ENCODE results near the gene SALL4. TPM values are rescaled to one million over a fixed set of nuclear protein-coding genes. Genes with fewer than 3 reads are reported as not detected.
"Not testable (repeated sequence)": the region's sequence is repeated elsewhere in the genome, so short reads cannot be mapped to it uniquely, and the experiment has no call there.

Gene SALL4
- total and polyA plus RNA-seq, 4 donors = 0.16 to 3.6 (median 1.4) TPM

GRCh38 chr20:51788822-51789221, 13.5 kb downstream of the SALL4 start:
- Histone ChIP-seq H3K4me3 (ENCODE audit: low read depth in 1 of 3, low read length in 3 of 3) (no peak overlapping the region), H3K9me3 (ENCODE audit: control insufficient read depth in 4 of 4, low read length in 3 of 4) (no peaks in the 10 kb centered on the region), H3K27ac (ENCODE audit: low read depth in 1 of 2, low read length in 2 of 2) (no peak overlapping the region), H3K4me1 (ENCODE audit: control insufficient read depth in 4 of 4, insufficient read depth in 4 of 4, low read length in 3 of 4) (no peaks in the 10 kb centered on the region), H3K36me3 (ENCODE audit: control insufficient read depth in 4 of 4, insufficient read depth in 3 of 4, low read depth in 1 of 4, low read length in 3 of 4) (peaks cover 0 to 7% (median 0%) of the 10 kb centered on the region in 4 donors), H3K9ac (ENCODE audit: low read depth in 1 of 2, low read length in 2 of 2) (no peak overlapping the region), H3K27me3 (ENCODE audit: control insufficient read depth in 4 of 4, insufficient read depth in 4 of 4, low read length in 3 of 4) (no peaks in the 10 kb centered on the region)
- no peak for TF ChIP-seq YY1 (IDR thresholded peaks at IDR 0.05)
- no peak for TF ChIP-seq TAF1 (conservative IDR thresholded peaks at IDR 0.05)
- no peak for TF ChIP-seq RXRA (IDR thresholded peaks at IDR 0.05)
- WGBS = 95% methylated on average over 14 of the region's 14 CpGs
- DNase-seq (ENCODE audit: low spot score) = no peak

- 93% methylated on average over 15 of the region's 15 CpGs for WGBS
- Histone ChIP-seq H3K4me1 (ENCODE audit: control insufficient read depth in 4 of 4, insufficient read depth in 4 of 4, low read length in 3 of 4) (no peaks in the 10 kb centered on the region), H3K36me3 (ENCODE audit: control insufficient read depth in 4 of 4, insufficient read depth in 3 of 4, low read depth in 1 of 4, low read length in 3 of 4) (peaks cover 0 to 2% (median 0%) of the 10 kb centered on the region in 4 donors), H3K27me3 (ENCODE audit: control insufficient read depth in 4 of 4, insufficient read depth in 4 of 4, low read length in 3 of 4) (no peaks in the 10 kb centered on the region), H3K9me3 (ENCODE audit: control insufficient read depth in 4 of 4, low read length in 3 of 4) (peaks cover 0 to 3% (median 2%) of the 10 kb centered on the region in 4 donors), H3K9ac (ENCODE audit: low read depth in 1 of 2, low read length in 2 of 2) (no peak overlapping the region), H3K4me3 (ENCODE audit: low read depth in 1 of 3, low read length in 3 of 3) (no peak overlapping the region), H3K27ac (ENCODE audit: low read depth in 1 of 2, low read length in 2 of 2) (no peak overlapping the region)
- no peak for DNase-seq (ENCODE audit: low spot score)
- TF ChIP-seq RAD21 (IDR thresholded peaks at IDR 0.05) = no peak
- TF ChIP-seq HNF4G (IDR thresholded peaks at IDR 0.05) = no peak
- TF ChIP-seq FOXA1 (IDR thresholded peaks at IDR 0.05) = no peak
- TF ChIP-seq GABPA (IDR thresholded peaks at IDR 0.05 in 1 of 2, conservative IDR thresholded peaks at IDR 0.05 in 1 of 2) = no peak
- no peak for TF ChIP-seq JUND (IDR thresholded peaks at IDR 0.05)
- no peak for TF ChIP-seq HNF4A (conservative IDR thresholded peaks at IDR 0.05)
- TF ChIP-seq CTCF (IDR thresholded peaks at IDR 0.05; ENCODE audit: low read depth, low read length, missing input control) = no peak
Observed at GRCh38 chr20:51784299-51784698, 18.0 kb downstream of the SALL4 start.

- not testable (repeated sequence) for H3K9me3 ChIP-seq (ENCODE audit: control insufficient read depth in 4 of 4, low read length in 3 of 4); H3K4me1 ChIP-seq (ENCODE audit: control insufficient read depth in 4 of 4, insufficient read depth in 4 of 4, low read length in 3 of 4); H3K27me3 ChIP-seq (ENCODE audit: control insufficient read depth in 4 of 4, insufficient read depth in 4 of 4, low read length in 3 of 4); H3K36me3 ChIP-seq (ENCODE audit: control insufficient read depth in 4 of 4, insufficient read depth in 3 of 4, low read depth in 1 of 4, low read length in 3 of 4); H3K27ac ChIP-seq (ENCODE audit: low read depth in 1 of 2, low read length in 2 of 2); H3K9ac ChIP-seq (ENCODE audit: low read depth in 1 of 2, low read length in 2 of 2); H3K4me3 ChIP-seq (ENCODE audit: low read depth in 1 of 3, low read length in 3 of 3); DNase-seq (ENCODE audit: low spot score)
- WGBS = 94% methylated on average over 4 of the region's 4 CpGs
Observed at GRCh38 chr20:51778229-51778759, 24.0 kb downstream of the SALL4 start.

- no peak for DNase-seq (ENCODE audit: low spot score)
- 93% methylated on average over 1 of the region's 1 CpG for WGBS
- Histone ChIP-seq H3K9me3 (ENCODE audit: control insufficient read depth in 4 of 4, low read length in 3 of 4) (peaks cover 0 to 5% (median 3%) of the 10 kb centered on the region in 4 donors), H3K27me3 (ENCODE audit: control insufficient read depth in 4 of 4, insufficient read depth in 4 of 4, low read length in 3 of 4) (no peaks in the 10 kb centered on the region), H3K4me1 (ENCODE audit: control insufficient read depth in 4 of 4, insufficient read depth in 4 of 4, low read length in 3 of 4) (no peaks in the 10 kb centered on the region), H3K9ac (ENCODE audit: low read depth in 1 of 2, low read length in 2 of 2) (no peak overlapping the region), H3K27ac (ENCODE audit: low read depth in 1 of 2, low read length in 2 of 2) (no peak overlapping the region), H3K4me3 (ENCODE audit: low read depth in 1 of 3, low read length in 3 of 3) (no peak overlapping the region), H3K36me3 (ENCODE audit: control insufficient read depth in 4 of 4, insufficient read depth in 3 of 4, low read depth in 1 of 4, low read length in 3 of 4) (no peaks in the 10 kb centered on the region)
- no peak for TF ChIP-seq JUND (IDR thresholded peaks at IDR 0.05)
- no peak for TF ChIP-seq HNF4A (conservative IDR thresholded peaks at IDR 0.05)
- no peak for TF ChIP-seq CTCF (IDR thresholded peaks at IDR 0.05; ENCODE audit: low read depth, low read length, missing input control)
- no peak for TF ChIP-seq REST (IDR thresholded peaks at IDR 0.05)
- no peak for TF ChIP-seq NR2F2 (IDR thresholded peaks at IDR 0.05)
- no peak for TF ChIP-seq ZBTB33 (IDR thresholded peaks at IDR 0.05)
- TF ChIP-seq RAD21 (IDR thresholded peaks at IDR 0.05) = no peak
- no peak for TF ChIP-seq FOXA2 (IDR thresholded peaks at IDR 0.05)
- no peak for TF ChIP-seq GABPA (IDR thresholded peaks at IDR 0.05 in 1 of 2, conservative IDR thresholded peaks at IDR 0.05 in 1 of 2)
Observed at GRCh38 chr20:51775241-51775640, 27.1 kb downstream of the SALL4 start.
